ENCODE results near the gene ALPK3. TPM values are rescaled to one million over a fixed set of nuclear protein-coding genes. Genes with fewer than 3 reads are reported as not detected.

The ALPK3 gene
- total RNA-seq, 1 donor from 2014 or later = 0.34 TPM

GRCh38 chr15:84819291-84819768, 2.2 kb downstream of the ALPK3 start:
- intact Hi-C loops (cut with micrococcal nuclease) = no loop called here
- DNase-seq (ENCODE audit: low spot score) = no peak
- Mint-ChIP-seq H3K27ac (no peak overlapping the region), H3K27me3 (ENCODE audit: low read depth) (peaks cover 6% of the 10 kb centered on the region), H3K36me3 (ENCODE audit: low read depth) (no peaks in the 10 kb centered on the region), H3K4me1 (ENCODE audit: low read depth) (peaks cover 6% of the 10 kb centered on the region), H3K4me3 (ENCODE audit: low read depth) (no peak overlapping the region), H3K9me3 (no peaks in the 10 kb centered on the region)

- H3K27ac Mint-ChIP-seq = no peak overlapping the region
- H3K27me3 Mint-ChIP-seq (ENCODE audit: low read depth) = peaks cover 6% of the 10 kb centered on the region
- H3K4me1 Mint-ChIP-seq (ENCODE audit: low read depth) = peaks cover 6% of the 10 kb centered on the region
- H3K9me3 Mint-ChIP-seq = no peaks in the 10 kb centered on the region
- intact Hi-C loops (cut with micrococcal nuclease) = no loop called here
- H3K36me3 Mint-ChIP-seq (ENCODE audit: low read depth) = no peaks in the 10 kb centered on the region
- DNase-seq (ENCODE audit: low spot score) = no peak
- no peak overlapping the region for H3K4me3 Mint-ChIP-seq (ENCODE audit: low read depth)
Measured at GRCh38 chr15:84819791-84820190, 2.6 kb downstream of the ALPK3 start.

GRCh38 chr15:84821501-84822021, 4.4 kb downstream of the ALPK3 start:
- Mint-ChIP-seq H3K4me1 (ENCODE audit: low read depth) (peaks cover 5% of the 10 kb centered on the region), H3K4me3 (ENCODE audit: low read depth) (no peak overlapping the region), H3K27ac (no peak overlapping the region), H3K27me3 (ENCODE audit: low read depth) (peaks cover 1% of the 10 kb centered on the region), H3K9me3 (no peaks in the 10 kb centered on the region), H3K36me3 (ENCODE audit: low read depth) (no peaks in the 10 kb centered on the region)
- intact Hi-C loops (cut with micrococcal nuclease) = no loop called here
- no peak for DNase-seq (ENCODE audit: low spot score)

- intact Hi-C loops (cut with micrococcal nuclease) = no loop called here
- DNase-seq (ENCODE audit: low spot score) = no peak
- Mint-ChIP-seq H3K4me1 (ENCODE audit: low read depth) (peaks cover 5% of the 10 kb centered on the region), H3K36me3 (ENCODE audit: low read depth) (no peaks in the 10 kb centered on the region), H3K27me3 (ENCODE audit: low read depth) (no peaks in the 10 kb centered on the region), H3K9me3 (no peaks in the 10 kb centered on the region), H3K27ac (no peak overlapping the region), H3K4me3 (ENCODE audit: low read depth) (no peak overlapping the region)
Measured at GRCh38 chr15:84822653-84823281, 5.6 kb downstream of the ALPK3 start.

- no peaks in the 10 kb centered on the region for H3K9me3 Mint-ChIP-seq
- H3K4me3 Mint-ChIP-seq (ENCODE audit: low read depth) = no peak overlapping the region
- no peaks in the 10 kb centered on the region for H3K4me1 Mint-ChIP-seq (ENCODE audit: low read depth)
- H3K27me3 Mint-ChIP-seq (ENCODE audit: low read depth) = peaks cover 1% of the 10 kb centered on the region
- intact Hi-C loops (cut with micrococcal nuclease) = no loop called here
- no peak for DNase-seq (ENCODE audit: low spot score)
- H3K36me3 Mint-ChIP-seq (ENCODE audit: low read depth) = no peaks in the 10 kb centered on the region
- H3K27ac Mint-ChIP-seq = no peak overlapping the region
Measured at GRCh38 chr15:84823282-84823878, 6.2 kb downstream of the ALPK3 start.

- Mint-ChIP-seq H3K4me1 (ENCODE audit: low read depth) (no peaks in the 10 kb centered on the region), H3K36me3 (ENCODE audit: low read depth) (no peaks in the 10 kb centered on the region), H3K27ac (no peak overlapping the region), H3K4me3 (ENCODE audit: low read depth) (no peak overlapping the region), H3K27me3 (ENCODE audit: low read depth) (peaks cover 5% of the 10 kb centered on the region), H3K9me3 (no peaks in the 10 kb centered on the region)
- intact Hi-C loops (cut with micrococcal nuclease) = no loop called here
- DNase-seq (ENCODE audit: low spot score) = no peak
Measured at GRCh38 chr15:84824260-84825007, 7.3 kb downstream of the ALPK3 start.

- DNase-seq (ENCODE audit: low spot score) = no peak
- intact Hi-C loops (cut with micrococcal nuclease) = no loop called here
- peaks cover 13% of the 10 kb centered on the region for H3K27me3 Mint-ChIP-seq (ENCODE audit: low read depth)
- H3K9me3 Mint-ChIP-seq = no peaks in the 10 kb centered on the region
- H3K4me3 Mint-ChIP-seq (ENCODE audit: low read depth) = no peak overlapping the region
- no peak overlapping the region for H3K27ac Mint-ChIP-seq
- no peaks in the 10 kb centered on the region for H3K4me1 Mint-ChIP-seq (ENCODE audit: low read depth)
- no peaks in the 10 kb centered on the region for H3K36me3 Mint-ChIP-seq (ENCODE audit: low read depth)
Measured at GRCh38 chr15:84826369-84826823, 9.2 kb downstream of the ALPK3 start.

- Mint-ChIP-seq H3K27ac (no peak overlapping the region), H3K9me3 (no peaks in the 10 kb centered on the region), H3K36me3 (ENCODE audit: low read depth) (no peaks in the 10 kb centered on the region), H3K4me1 (ENCODE audit: low read depth) (no peaks in the 10 kb centered on the region), H3K4me3 (ENCODE audit: low read depth) (no peak overlapping the region), H3K27me3 (ENCODE audit: low read depth) (peaks cover 16% of the 10 kb centered on the region)
- DNase-seq (ENCODE audit: low spot score) = no peak
- intact Hi-C loops (cut with micrococcal nuclease) = no loop called here
Measured at GRCh38 chr15:84827246-84827645, 10.1 kb downstream of the ALPK3 start.

GRCh38 chr15:84828086-84828908, 11.1 kb downstream of the ALPK3 start:
- intact Hi-C loops (cut with micrococcal nuclease) = no loop called here
- DNase-seq (ENCODE audit: low spot score) = no peak
- Mint-ChIP-seq H3K9me3 (no peaks in the 10 kb centered on the region), H3K27me3 (ENCODE audit: low read depth) (peaks cover 26% of the 10 kb centered on the region), H3K4me3 (ENCODE audit: low read depth) (no peak overlapping the region), H3K36me3 (ENCODE audit: low read depth) (no peaks in the 10 kb centered on the region), H3K27ac (no peak overlapping the region), H3K4me1 (ENCODE audit: low read depth) (no peaks in the 10 kb centered on the region)

- no peak overlapping the region for H3K4me3 Mint-ChIP-seq (ENCODE audit: low read depth)
- H3K27ac Mint-ChIP-seq = no peak overlapping the region
- H3K36me3 Mint-ChIP-seq (ENCODE audit: low read depth) = no peaks in the 10 kb centered on the region
- intact Hi-C loops (cut with micrococcal nuclease) = no loop called here
- DNase-seq (ENCODE audit: low spot score) = no peak
- H3K27me3 Mint-ChIP-seq (ENCODE audit: low read depth) = peaks cover 27% of the 10 kb centered on the region
- no peaks in the 10 kb centered on the region for H3K9me3 Mint-ChIP-seq
- H3K4me1 Mint-ChIP-seq (ENCODE audit: low read depth) = no peaks in the 10 kb centered on the region
Measured at GRCh38 chr15:84829428-84829827, 12.3 kb downstream of the ALPK3 start.

GRCh38 chr15:84830036-84830435, 12.9 kb downstream of the ALPK3 start:
- intact Hi-C loops (cut with micrococcal nuclease) = no loop called here
- no peaks in the 10 kb centered on the region for H3K4me1 Mint-ChIP-seq (ENCODE audit: low read depth)
- H3K4me3 Mint-ChIP-seq (ENCODE audit: low read depth) = no peak overlapping the region
- no peak overlapping the region for H3K27ac Mint-ChIP-seq
- no peaks in the 10 kb centered on the region for H3K36me3 Mint-ChIP-seq (ENCODE audit: low read depth)
- no peak for DNase-seq (ENCODE audit: low spot score)
- no peaks in the 10 kb centered on the region for H3K9me3 Mint-ChIP-seq
- peaks cover 27% of the 10 kb centered on the region for H3K27me3 Mint-ChIP-seq (ENCODE audit: low read depth)

GRCh38 chr15:84831028-84831427, 13.9 kb downstream of the ALPK3 start:
- intact Hi-C loops (cut with micrococcal nuclease) = no loop called here
- Mint-ChIP-seq H3K4me3 (ENCODE audit: low read depth) (no peak overlapping the region), H3K27ac (no peak overlapping the region), H3K4me1 (ENCODE audit: low read depth) (no peaks in the 10 kb centered on the region), H3K27me3 (ENCODE audit: low read depth) (peaks cover 29% of the 10 kb centered on the region), H3K36me3 (ENCODE audit: low read depth) (no peaks in the 10 kb centered on the region), H3K9me3 (no peaks in the 10 kb centered on the region)
- no peak for DNase-seq (ENCODE audit: low spot score)

Data from activated T-helper 2 cell treated with anti-CD3 and anti-CD28 coated beads, Interferon-gamma antibody, Interleukin-2, Interleukin-4, amounts not matched to agents 10 μg/mL and 5 μg/mL and 100 μg/mL, durations not matched to agents 14 hours and 24 hours and 36 hours (primary cell).